HCT116 (cell line): ENCODE measurements around the gene INO80.

Experiments used
- CTCF ChIP-seq, 3 experiments: fragments of 200-600 bp in 1 of 3; sonication (generic) in 1 of 3; IDR thresholded peaks in 2 of 3; conservative IDR thresholded peaks in 1 of 3; 2 replicates each; pipeline ENCODE4 v1.5.1; 2012 to 2017; ENCODE audit warnings: low read depth in 2 of 3, low read length in 2 of 3, antibody characterized with exemption in 1 of 3, borderline replicate concordance in 1 of 3, control low read depth in 1 of 3, mild to moderate bottlenecking in 1 of 3, mixed read lengths in 1 of 3, mixed run types in 1 of 3, moderate library complexity in 1 of 3; ENCODE audit not compliant: insufficient read depth in 1 of 3
- JUND ChIP-seq: IDR thresholded peaks from 2 replicates; pipeline ENCODE4 v1.6.1; 2012
- POLR2A ChIP-seq: IDR thresholded peaks from 2 replicates; pipeline ENCODE4 v1.7.0; 2011; ENCODE audit warnings: borderline replicate concordance; ENCODE audit not compliant: insufficient read depth, insufficient read length; ENCODE audit errors: extremely low read depth
- REST ChIP-seq: IDR thresholded peaks from 2 replicates; pipeline ENCODE4 v1.6.1; 2012; ENCODE audit warnings: low read depth

- TF ChIP-seq JUND (no peak), CTCF (IDR thresholded peaks at IDR 0.05 in 2 of 3, conservative IDR thresholded peaks at IDR 0.05 in 1 of 3; ENCODE audit: borderline replicate concordance in 1 of 3, insufficient read depth in 1 of 3, low read depth in 2 of 3, low read length in 2 of 3) (no peak), POLR2A (no peak), REST (no peak)
Observed at GRCh38 chr15:40941068-40941527, 175.0 kb downstream of the INO80 start.
